ENCODE data around the gene METTL17. TPM values are rescaled to one million over a fixed set of nuclear protein-coding genes. Genes with fewer than 3 reads are reported as not detected.

The METTL17 gene
- total and polyA plus RNA-seq, 7 donors = 24.0 to 103 (median 76.4) TPM

DNA sequence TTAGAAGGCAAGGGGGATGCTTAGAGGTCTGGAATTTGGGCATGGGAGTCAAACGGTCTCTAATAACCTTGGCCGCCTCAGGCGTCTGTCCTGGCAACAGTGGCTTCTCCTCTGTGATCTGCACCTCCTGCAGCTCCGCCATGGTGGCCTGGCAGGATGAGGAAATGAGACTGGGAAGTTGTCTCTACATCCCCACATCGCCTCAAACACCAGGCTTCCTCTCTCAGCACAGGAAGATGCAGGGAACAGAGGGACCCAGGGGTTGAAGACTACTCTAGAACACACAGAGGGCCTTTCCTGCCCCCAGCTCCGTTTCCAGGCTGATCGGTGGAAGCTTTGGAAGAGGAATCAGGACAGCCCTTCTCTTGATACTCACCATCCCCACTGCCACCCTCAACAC lies 33.4 kb downstream of the METTL17 start:
- Histone ChIP-seq H3K4me1 (peaks cover 0 to 43% (median 35%) of the 10 kb centered on the region in 4 donors), H3K9me3 (no peaks in the 10 kb centered on the region), H3K4me3 (peak overlapping the region; percentile 84 to 96 (median 88)), H3K27ac (peak overlapping the region; percentile 93 to 95 (median 93)), H3K27me3 (no peaks in the 10 kb centered on the region), H3K36me3 (peaks cover 17 to 46% (median 29%) of the 10 kb centered on the region in 4 donors)
- 61 to 71% methylated on average over 7 of the region's 7 CpGs for WGBS, 2 donors
- no peak for DNase-seq
- TF ChIP-seq, protein P1, sequence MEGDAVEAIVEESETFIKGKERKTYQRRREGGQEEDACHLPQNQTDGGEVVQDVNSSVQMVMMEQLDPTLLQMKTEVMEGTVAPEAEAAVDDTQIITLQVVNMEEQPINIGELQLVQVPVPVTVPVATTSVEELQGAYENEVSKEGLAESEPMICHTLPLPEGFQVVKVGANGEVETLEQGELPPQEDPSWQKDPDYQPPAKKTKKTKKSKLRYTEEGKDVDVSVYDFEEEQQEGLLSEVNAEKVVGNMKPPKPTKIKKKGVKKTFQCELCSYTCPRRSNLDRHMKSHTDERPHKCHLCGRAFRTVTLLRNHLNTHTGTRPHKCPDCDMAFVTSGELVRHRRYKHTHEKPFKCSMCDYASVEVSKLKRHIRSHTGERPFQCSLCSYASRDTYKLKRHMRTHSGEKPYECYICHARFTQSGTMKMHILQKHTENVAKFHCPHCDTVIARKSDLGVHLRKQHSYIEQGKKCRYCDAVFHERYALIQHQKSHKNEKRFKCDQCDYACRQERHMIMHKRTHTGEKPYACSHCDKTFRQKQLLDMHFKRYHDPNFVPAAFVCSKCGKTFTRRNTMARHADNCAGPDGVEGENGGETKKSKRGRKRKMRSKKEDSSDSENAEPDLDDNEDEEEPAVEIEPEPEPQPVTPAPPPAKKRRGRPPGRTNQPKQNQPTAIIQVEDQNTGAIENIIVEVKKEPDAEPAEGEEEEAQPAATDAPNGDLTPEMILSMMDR (IDR thresholded peaks at IDR 0.05) = no peak
- TF ChIP-seq EP300 (IDR thresholded peaks at IDR 0.05) = no peak
- TF ChIP-seq POLR2AphosphoS5 (IDR thresholded peaks at IDR 0.05) = no peak
- no peak for TF ChIP-seq POLR2A (IDR thresholded peaks at IDR 0.05)
- intact Hi-C loops (cut with DNase I) = no loop called here

DNA sequence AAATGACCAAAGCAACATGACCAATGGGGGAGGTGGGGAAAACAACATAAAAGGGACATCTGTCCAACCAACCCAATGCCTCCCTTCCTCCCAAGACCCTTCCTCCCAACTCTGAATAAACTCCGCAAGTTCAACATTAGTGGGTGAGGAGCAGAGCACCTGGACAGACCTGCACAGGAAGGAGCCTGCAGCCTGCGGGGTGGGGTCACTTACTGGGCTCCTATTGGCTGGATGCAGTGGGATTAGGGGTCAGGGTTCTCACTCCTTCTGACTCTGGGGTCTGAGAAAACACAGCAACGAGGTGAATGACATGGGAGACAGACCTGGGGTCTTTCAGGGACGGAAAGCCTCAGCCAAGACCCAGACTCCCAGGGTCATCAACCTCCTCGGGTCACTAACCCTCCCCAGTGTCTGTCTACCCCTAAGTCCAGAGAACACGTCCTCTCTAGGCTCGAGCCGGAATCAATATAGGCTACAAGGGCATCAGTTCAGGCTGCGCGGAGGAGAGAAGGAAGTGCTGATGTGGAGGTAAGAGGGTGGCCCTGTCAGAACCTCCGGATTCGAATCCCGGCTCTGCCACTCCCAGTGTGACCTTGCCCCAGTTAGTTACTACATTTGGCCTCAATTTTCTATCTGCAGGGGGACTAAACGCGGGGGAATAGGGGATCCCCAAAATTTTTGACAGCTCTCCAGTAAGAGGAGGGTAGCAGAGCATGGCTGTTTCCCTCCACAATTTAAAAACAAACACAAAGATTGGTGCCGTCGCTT lies 34.2 kb downstream of the METTL17 start:
- Histone ChIP-seq H3K27ac (peak overlapping the region; percentile 93 to 95 (median 93)), H3K4me1 (peaks cover 0 to 43% (median 35%) of the 10 kb centered on the region in 4 donors), H3K27me3 (no peaks in the 10 kb centered on the region), H3K4me3 (peak overlapping the region; percentile 84 to 96 (median 88)), H3K36me3 (peaks cover 14 to 38% (median 22%) of the 10 kb centered on the region in 4 donors), H3K9me3 (no peaks in the 10 kb centered on the region)
- TF ChIP-seq EP300 (IDR thresholded peaks at IDR 0.05) = no peak
- no peak for TF ChIP-seq POLR2A (IDR thresholded peaks at IDR 0.05)
- TF ChIP-seq, protein P1 (IDR thresholded peaks at IDR 0.05) = no peak
- intact Hi-C loops (cut with DNase I) = loop anchor here (2.0 kb wide), 2 partner anchors 15 to 47 kb away; partner anchors contain the start of gene ARHGEF40
- no peak for DNase-seq
- 6 to 22% methylated on average over 17 of the region's 17 CpGs for WGBS, 2 donors

DNA sequence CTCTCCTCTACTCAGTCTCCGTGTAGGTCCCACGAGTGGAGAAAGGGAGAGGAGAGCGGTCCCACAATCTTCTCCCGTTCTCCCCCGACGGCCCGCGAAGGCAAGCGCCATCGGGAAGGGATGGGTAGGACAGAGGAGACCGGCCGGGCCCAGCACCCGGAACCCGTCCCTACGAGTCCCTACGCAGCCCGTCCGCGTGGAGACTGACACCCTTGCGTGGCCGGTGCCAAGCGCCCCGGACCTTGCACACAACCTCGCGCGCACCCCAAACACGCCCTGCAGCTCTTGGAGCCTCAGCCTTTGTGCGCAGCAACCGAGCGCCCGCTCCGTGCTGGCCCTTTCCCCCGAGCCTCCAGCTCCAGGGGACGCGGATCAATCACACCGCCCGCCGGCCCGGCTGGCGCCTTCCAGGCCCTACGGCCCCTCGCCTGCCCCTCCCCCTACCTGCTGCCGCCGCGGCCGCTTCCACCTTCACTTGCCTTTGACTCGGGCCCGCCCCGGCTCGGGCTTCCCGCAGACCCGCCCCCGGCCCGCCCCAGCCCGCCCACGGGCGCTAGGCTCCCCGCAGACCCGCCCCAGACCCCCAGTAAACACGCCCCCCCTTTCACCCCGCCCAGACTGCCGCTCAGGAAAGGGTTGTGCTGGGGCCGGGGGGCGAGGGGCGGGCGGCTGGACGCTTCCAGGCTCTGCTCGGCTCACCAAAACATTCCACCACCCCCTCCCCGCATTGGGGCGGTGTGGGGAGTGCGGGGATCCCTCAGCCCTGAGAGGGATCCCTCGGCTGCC lies 35.0 kb downstream of the METTL17 start, which contains the start of gene NDRG2:
Gene NDRG2 (minus strand): TSS at position 477 of the 786 bp plus-strand sequence. CDS start 1,746 bp downstream, outside the sequence.
- WGBS, 2 donors = 1% methylated on average over 72 of the region's 72 CpGs
- Histone ChIP-seq H3K4me3 (peak within 1 kb of the TSS; percentile 84 to 96 (median 88)), H3K27me3 (no peaks in the 10 kb centered on the region), H3K9me3 (no peaks in the 10 kb centered on the region), H3K36me3 (peaks cover 12 to 30% (median 16%) of the 10 kb centered on the region in 4 donors), H3K27ac (peak within 1 kb of the TSS; percentile 93 to 95 (median 93)), H3K4me1 (peaks cover 0 to 43% (median 35%) of the 10 kb centered on the region in 4 donors)
- TF ChIP-seq POLR2AphosphoS5 (IDR thresholded peaks at IDR 0.05) (peak in 3 of 4 donors; percentile 65 to 79 (median 79)), POLR2A (IDR thresholded peaks at IDR 0.05) (peak in 1 of 2 donors; percentile 35), EP300 (IDR thresholded peaks at IDR 0.05) (no peak)
- TF ChIP-seq, protein P1 (IDR thresholded peaks at IDR 0.05) = no peak
- DNase-seq = peak; percentile 94
- intact Hi-C loops (cut with DNase I) = loop anchor here (2.0 kb wide), 2 partner anchors 14 to 46 kb away; partner anchors contain the start of gene ARHGEF40

DNA sequence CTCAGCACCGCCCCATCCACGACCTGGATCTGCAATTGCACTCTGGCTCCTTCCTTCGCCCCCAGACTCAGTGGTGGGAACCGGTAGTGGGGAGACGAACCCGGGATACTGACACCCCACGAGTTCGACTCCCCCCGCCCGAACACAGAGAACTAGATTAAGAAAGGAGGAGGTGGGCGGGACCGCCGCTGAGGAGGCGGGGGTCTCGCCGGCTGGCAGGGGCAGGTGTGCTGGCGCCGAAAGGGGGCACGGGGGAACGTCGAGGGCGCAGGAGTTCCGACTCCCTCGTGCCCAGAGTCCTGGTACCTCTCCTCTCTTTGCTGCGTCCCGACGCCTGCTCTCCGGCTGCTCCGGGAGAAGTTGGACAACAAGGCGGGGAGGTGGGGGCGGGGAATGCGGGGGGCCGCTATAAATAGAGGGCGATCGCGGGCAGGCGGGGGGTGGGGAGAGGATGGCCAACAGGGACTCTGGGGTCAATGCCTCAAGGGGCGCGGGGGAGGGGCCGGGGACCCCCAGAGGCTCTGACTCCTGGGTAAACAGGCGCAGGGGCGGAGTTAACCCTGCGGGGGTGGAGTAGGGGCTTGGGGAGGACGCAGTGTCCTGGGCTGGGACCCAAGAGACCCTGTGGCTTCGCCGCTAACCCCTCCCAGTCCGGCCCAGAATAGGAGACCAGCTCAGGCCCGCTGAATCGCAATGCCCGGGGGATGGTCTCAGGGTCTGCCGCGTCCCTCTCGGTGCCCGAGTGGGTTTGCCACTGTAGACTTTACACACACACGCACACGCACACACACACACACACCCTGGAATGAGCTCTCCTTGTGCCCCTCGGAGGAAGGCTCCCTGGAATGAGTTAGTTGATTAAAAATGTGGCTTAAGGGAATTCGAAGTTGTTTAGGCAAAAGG lies 35.8 kb downstream of the METTL17 start:
- DNase-seq = peak; percentile 96
- 14 to 19% methylated on average over 58 of the region's 58 CpGs for WGBS, 2 donors
- intact Hi-C loops (cut with DNase I) = loop anchor here (2.0 kb wide), 2 partner anchors 13 to 45 kb away; partner anchors contain the start of gene ARHGEF40

More for the DNA sequence above, 35.8 kb downstream of the METTL17 start:
- no peaks in the 10 kb centered on the region for H3K27me3 ChIP-seq
- H3K9me3 ChIP-seq = no peaks in the 10 kb centered on the region
- H3K36me3 ChIP-seq = peaks cover 4 to 22% (median 13%) of the 10 kb centered on the region in 4 donors
- TF ChIP-seq EP300 (IDR thresholded peaks at IDR 0.05) (peak in 2 of 4 donors; percentile 12 to 33), POLR2A (IDR thresholded peaks at IDR 0.05) (peak in 1 of 2 donors; percentile 16), POLR2AphosphoS5 (IDR thresholded peaks at IDR 0.05) (peak in 3 of 4 donors; percentile 19 to 48 (median 38))
- TF ChIP-seq, protein P1 (IDR thresholded peaks at IDR 0.05) = peak in 1 of 4 experiments; percentile 17
- H3K4me3 ChIP-seq = peak overlapping the region; percentile 84 to 96 (median 88)
- peaks cover 0 to 43% (median 35%) of the 10 kb centered on the region in 4 donors for H3K4me1 ChIP-seq
- H3K27ac ChIP-seq = peak overlapping the region; percentile 93 to 95 (median 93)

Measured in sigmoid colon (tissue), 7 donors.